Mesenchymal stem cell (in vitro differentiated cells and primary cell): ENCODE results near the gene TNNT2.
A peak's percentile ranks its signal among the peaks of the same experiment; 100 is the strongest.

Experiments used
- DNase-seq: peaks from one replicate; pipeline ENCODE4 v3.0.0-alpha.2; 2013
- H2AFZ ChIP-seq: one replicate; pipeline ENCODE4 v1.6.1; 2013; ENCODE audit warnings: low read depth, mild to moderate bottlenecking, control low read depth, inconsistent platforms, low read length, moderate library complexity
- H2AK5ac ChIP-seq: 2 replicates; pipeline ENCODE4 v1.6.1; 2013; ENCODE audit warnings: low read length, moderate library complexity, mild to moderate bottlenecking, inconsistent platforms; ENCODE audit not compliant: severe bottlenecking
- H2BK120ac ChIP-seq: one replicate; pipeline ENCODE4 v1.6.1; 2013; ENCODE audit warnings: low read depth, mild to moderate bottlenecking, inconsistent platforms, low read length, moderate library complexity
- H2BK12ac ChIP-seq, 2 experiments: one replicate each; pipeline ENCODE4 v1.6.1; 2013; ENCODE audit warnings: inconsistent platforms in 2 of 2, low read length in 2 of 2, mild to moderate bottlenecking in 2 of 2, moderate library complexity in 2 of 2, control low read depth in 1 of 2
- H2BK15ac ChIP-seq: one replicate; pipeline ENCODE4 v1.6.1; 2013; ENCODE audit warnings: mild to moderate bottlenecking, low read depth, inconsistent platforms; ENCODE audit not compliant: poor library complexity, severe bottlenecking
- H2BK5ac ChIP-seq: 2 replicates; pipeline ENCODE4 v1.6.1; 2013; ENCODE audit warnings: low read depth, mild to moderate bottlenecking, low read length, control low read depth, inconsistent platforms; ENCODE audit not compliant: poor library complexity, severe bottlenecking
- H3K14ac ChIP-seq, 2 experiments: one replicate each; pipeline ENCODE4 v1.6.1; 2013; ENCODE audit warnings: inconsistent platforms in 2 of 2, low read length in 2 of 2, control low read depth in 1 of 2, mild to moderate bottlenecking in 1 of 2, moderate library complexity in 1 of 2
- H3K18ac ChIP-seq, 2 experiments: one replicate each; pipeline ENCODE4 v1.6.1; 2013; ENCODE audit warnings: inconsistent platforms in 2 of 2, low read length in 2 of 2, control low read depth in 1 of 2, low read depth in 1 of 2, mild to moderate bottlenecking in 1 of 2
- H3K23ac ChIP-seq, 2 experiments: one replicate each; pipeline ENCODE4 v1.6.1; 2013; ENCODE audit warnings: inconsistent platforms in 2 of 2, low read length in 2 of 2, mild to moderate bottlenecking in 2 of 2, moderate library complexity in 2 of 2, control low read depth in 1 of 2
- H3K27ac ChIP-seq: 2 replicates; pipeline ENCODE4 v1.5.1; 2013; ENCODE audit warnings: mild to moderate bottlenecking, moderate library complexity, low read length, control low read depth, inconsistent platforms; ENCODE audit not compliant: poor library complexity, severe bottlenecking
- H3K27me3 ChIP-seq, 2 experiments: 2 replicates each; pipeline versions ENCODE4 v1.6.1 to v1.7.0; 2013; ENCODE audit warnings: low read length in 2 of 2, mild to moderate bottlenecking in 2 of 2, moderate library complexity in 2 of 2, control low read depth in 1 of 2, inconsistent platforms in 1 of 2; ENCODE audit not compliant: control insufficient read depth in 1 of 2, insufficient read depth in 1 of 2
- H3K36me3 ChIP-seq, 2 experiments: 2 replicates each; pipeline versions ENCODE4 v1.6.1 to v1.7.0; 2013; ENCODE audit warnings: low read length in 2 of 2, control low read depth in 1 of 2, inconsistent platforms in 1 of 2, low read depth in 1 of 2, mild to moderate bottlenecking in 1 of 2; ENCODE audit not compliant: insufficient read depth in 2 of 2, control insufficient read depth in 1 of 2
- H3K4ac ChIP-seq, 2 experiments: one replicate each; pipeline ENCODE4 v1.6.1; 2013; ENCODE audit warnings: inconsistent platforms in 2 of 2, low read length in 2 of 2, mild to moderate bottlenecking in 2 of 2, moderate library complexity in 2 of 2, control low read depth in 1 of 2, low read depth in 1 of 2
- H3K4me1 ChIP-seq: 2 replicates; pipeline ENCODE4 v1.6.1; 2013; ENCODE audit warnings: low read depth, low read length, control low read depth; ENCODE audit not compliant: control insufficient read depth, insufficient read depth
- H3K4me2 ChIP-seq: 2 replicates; pipeline ENCODE4 v1.6.1; 2013; ENCODE audit warnings: low read length, mild to moderate bottlenecking, inconsistent platforms; ENCODE audit not compliant: poor library complexity, severe bottlenecking
- H3K4me3 ChIP-seq, 2 experiments: 2 replicates each; pipeline versions ENCODE4 v1.5.1 to v1.7.0; 2013; ENCODE audit warnings: low read length in 2 of 2, mild to moderate bottlenecking in 2 of 2, control low read depth in 1 of 2, low read depth in 1 of 2; ENCODE audit not compliant: insufficient read depth in 1 of 2
- H3K79me1 ChIP-seq: replicated peaks from 2 replicates; pipeline ENCODE4 v1.6.1; 2013; ENCODE audit warnings: mild to moderate bottlenecking, control low read depth, low read length, inconsistent platforms; ENCODE audit not compliant: poor library complexity, severe bottlenecking
- H3K9ac ChIP-seq: 2 replicates; pipeline ENCODE4 v1.7.0; 2013; ENCODE audit warnings: mild to moderate bottlenecking, low read length, moderate library complexity
- H3K9me3 ChIP-seq: 2 replicates; pipeline ENCODE4 v1.7.0; 2013; ENCODE audit warnings: mild to moderate bottlenecking, low read length; ENCODE audit not compliant: control insufficient read depth
- H4K8ac ChIP-seq: one replicate; pipeline ENCODE4 v1.6.1; 2013; ENCODE audit warnings: inconsistent platforms, mild to moderate bottlenecking, low read length, moderate library complexity
- H4K91ac ChIP-seq: one replicate; pipeline ENCODE4 v1.6.1; 2013; ENCODE audit warnings: mild to moderate bottlenecking, low read length, inconsistent platforms
- WGBS: methylation state at CpG from one replicate; pipeline ENCODE4 v1.1.7; 2013; ENCODE audit warnings: mixed read lengths; 5-methylcytosine and 5-hydroxymethylcytosine counted together

Gene TNNT2

GRCh38 chr1:201311356-201312011, 66.0 kb downstream of the TNNT2 start:
- H3K9me3 ChIP-seq, result peaks cover 3% of the 10 kb centered on the region
- H3K14ac ChIP-seq, result no peak overlapping the region
- DNase-seq, result no peak
- no peak overlapping the region for H2AK5ac ChIP-seq
- no peak overlapping the region for H2BK15ac ChIP-seq
- H3K4ac ChIP-seq, result no peak overlapping the region
- no peaks in the 10 kb centered on the region for H3K36me3 ChIP-seq
- no peak overlapping the region for H4K8ac ChIP-seq
- no peak overlapping the region for H3K4me2 ChIP-seq
- H2BK120ac ChIP-seq, result no peak overlapping the region
- peaks cover 3% of the 10 kb centered on the region for H3K4me1 ChIP-seq
- no peak overlapping the region for H3K18ac ChIP-seq
- 29% methylated on average over 7 of the region's 8 CpGs for WGBS
- H4K91ac ChIP-seq, result no peak overlapping the region
- H2BK12ac ChIP-seq, result no peak overlapping the region
- H3K23ac ChIP-seq, result no peak overlapping the region
- H2BK5ac ChIP-seq, result no peak overlapping the region
- H2AFZ ChIP-seq, result no peak overlapping the region
- H3K27ac ChIP-seq, result no peak overlapping the region
- H3K9ac ChIP-seq, result no peak overlapping the region
- H3K4me3 ChIP-seq, result no peak overlapping the region
- H3K27me3 ChIP-seq, result peaks cover 71 to 74% of the 10 kb centered on the region in 2 experiments
- H3K79me1 ChIP-seq, result no peaks in the 10 kb centered on the region

- DNase-seq, result no peak
- 96% methylated on average over 3 of the region's 4 CpGs for WGBS
Observed at GRCh38 chr1:201310986-201311355, 66.5 kb downstream of the TNNT2 start.

GRCh38 chr1:201310251-201310985, 67.1 kb downstream of the TNNT2 start:
- no peak overlapping the region for H3K4me3 ChIP-seq
- no peak overlapping the region for H3K18ac ChIP-seq
- no peak overlapping the region for H2BK12ac ChIP-seq
- no peak overlapping the region for H3K27ac ChIP-seq
- no peak overlapping the region for H3K23ac ChIP-seq
- H2AK5ac ChIP-seq, result no peak overlapping the region
- 67% methylated on average over 7 of the region's 7 CpGs for WGBS
- no peak overlapping the region for H2BK120ac ChIP-seq
- H4K91ac ChIP-seq, result no peak overlapping the region
- peak overlapping the region in 1 of 2 experiments; percentile 36 for H3K14ac ChIP-seq
- no peak overlapping the region for H4K8ac ChIP-seq
- no peaks in the 10 kb centered on the region for H3K9me3 ChIP-seq
- no peak overlapping the region for H3K4ac ChIP-seq
- no peak overlapping the region for H3K9ac ChIP-seq
- peaks cover 3% of the 10 kb centered on the region for H3K4me1 ChIP-seq
- no peak overlapping the region for H3K4me2 ChIP-seq
- H3K36me3 ChIP-seq, result no peaks in the 10 kb centered on the region
- peaks cover 71 to 77% of the 10 kb centered on the region in 2 experiments for H3K27me3 ChIP-seq
- H2AFZ ChIP-seq, result no peak overlapping the region
- no peak overlapping the region for H2BK5ac ChIP-seq
- H3K79me1 ChIP-seq, result no peaks in the 10 kb centered on the region
- DNase-seq, result no peak
- H2BK15ac ChIP-seq, result no peak overlapping the region

More at GRCh38 chr1:201310986-201311355, 66.5 kb downstream of the TNNT2 start:
- no peak overlapping the region for H3K9ac ChIP-seq
- H4K8ac ChIP-seq, result no peak overlapping the region
- no peak overlapping the region for H3K27ac ChIP-seq
- H2BK120ac ChIP-seq, result no peak overlapping the region
- no peak overlapping the region for H2AK5ac ChIP-seq
- no peak overlapping the region for H2BK12ac ChIP-seq
- H2BK5ac ChIP-seq, result no peak overlapping the region
- H4K91ac ChIP-seq, result no peak overlapping the region
- no peak overlapping the region for H2BK15ac ChIP-seq
- H3K4me2 ChIP-seq, result no peak overlapping the region
- H3K27me3 ChIP-seq, result peaks cover 71 to 73% of the 10 kb centered on the region in 2 experiments
- no peak overlapping the region for H3K14ac ChIP-seq
- no peaks in the 10 kb centered on the region for H3K79me1 ChIP-seq
- no peak overlapping the region for H3K4me3 ChIP-seq
- no peak overlapping the region for H3K23ac ChIP-seq
- no peak overlapping the region for H3K18ac ChIP-seq
- no peak overlapping the region for H3K4ac ChIP-seq
- H2AFZ ChIP-seq, result no peak overlapping the region
- peaks cover 2% of the 10 kb centered on the region for H3K9me3 ChIP-seq
- peaks cover 3% of the 10 kb centered on the region for H3K4me1 ChIP-seq
- no peaks in the 10 kb centered on the region for H3K36me3 ChIP-seq

GRCh38 chr1:201309416-201309815, 68.1 kb downstream of the TNNT2 start:
- Histone ChIP-seq H3K27ac (no peak overlapping the region), H4K91ac (no peak overlapping the region), H2BK5ac (no peak overlapping the region), H3K79me1 (no peaks in the 10 kb centered on the region), H3K23ac (no peak overlapping the region), H2AFZ (no peak overlapping the region), H3K4me3 (no peak overlapping the region), H3K36me3 (no peaks in the 10 kb centered on the region), H2BK15ac (no peak overlapping the region), H2AK5ac (no peak overlapping the region), H3K4me1 (peaks cover 3% of the 10 kb centered on the region), H3K4ac (no peak overlapping the region), H3K18ac (no peak overlapping the region), H2BK120ac (no peak overlapping the region), H3K4me2 (no peak overlapping the region), H3K9me3 (no peaks in the 10 kb centered on the region), H3K9ac (no peak overlapping the region), H3K14ac (no peak overlapping the region), H2BK12ac (no peak overlapping the region), H3K27me3 (peaks cover 71 to 81% of the 10 kb centered on the region in 2 experiments), H4K8ac (no peak overlapping the region)
- peak; percentile 24 for DNase-seq
- 2% methylated on average over 9 of the region's 9 CpGs for WGBS
